Muscle layer of colon (tissue), 2 donors: ENCODE results near the gene GSK3B.
"Not testable (repeated sequence)": the region's sequence is repeated elsewhere in the genome, so short reads cannot be mapped to it uniquely, and the experiment has no call there.

Source experiments
- H3K27ac ChIP-seq: one replicate; pipeline ENCODE4 v1.7.0; 2013; ENCODE audit warnings: low read depth, mild to moderate bottlenecking, low read length, moderate library complexity
- H3K27me3 ChIP-seq, 2 donors: one replicate each; pipeline ENCODE4 v1.7.0; 2013; ENCODE audit warnings: low read length in 2 of 2, mild to moderate bottlenecking in 2 of 2; ENCODE audit not compliant: insufficient read depth in 2 of 2, control insufficient read depth in 1 of 2
- H3K36me3 ChIP-seq: one replicate; pipeline ENCODE4 v1.7.0; 2013; ENCODE audit warnings: mild to moderate bottlenecking, low read length; ENCODE audit not compliant: insufficient read depth
- H3K4me1 ChIP-seq: one replicate; pipeline ENCODE4 v1.7.0; 2013; ENCODE audit warnings: mild to moderate bottlenecking, low read length; ENCODE audit not compliant: insufficient read depth
- H3K4me3 ChIP-seq, 2 donors: one replicate each; pipeline ENCODE4 v1.7.0; 2013; ENCODE audit warnings: low read length in 2 of 2, low read depth in 1 of 2, mild to moderate bottlenecking in 1 of 2, moderate library complexity in 1 of 2
- H3K9ac ChIP-seq: one replicate; pipeline ENCODE4 v1.7.0; 2013; ENCODE audit warnings: low read length
- H3K9me3 ChIP-seq: one replicate; pipeline ENCODE4 v1.7.0; 2013; ENCODE audit warnings: mild to moderate bottlenecking, low read length
- donor health status: abdominal sarcoma.
- donor health status: Adenocarcinoma of cecum.

The GSK3B gene

GRCh38 chr3:120071259-120071658 lies 23.0 kb downstream of the GSK3B start:
- Histone ChIP-seq H3K9ac (no peak overlapping the region), H3K9me3 (no peaks in the 10 kb centered on the region), H3K4me3 (no peak overlapping the region), H3K36me3 (no peaks in the 10 kb centered on the region), H3K27me3 (no peaks in the 10 kb centered on the region), H3K27ac (no peak overlapping the region), H3K4me1 (peaks cover 7% of the 10 kb centered on the region)

- no peak overlapping the region for H3K9ac ChIP-seq
- no peaks in the 10 kb centered on the region for H3K9me3 ChIP-seq
- no peaks in the 10 kb centered on the region for H3K36me3 ChIP-seq
- no peaks in the 10 kb centered on the region for H3K27me3 ChIP-seq
- H3K4me3 ChIP-seq, result no peak overlapping the region
- H3K27ac ChIP-seq, result no peak overlapping the region
- peaks cover 3% of the 10 kb centered on the region for H3K4me1 ChIP-seq
Measured at GRCh38 chr3:120070263-120070981, 23.8 kb downstream of the GSK3B start.

- H3K36me3 ChIP-seq, result no peaks in the 10 kb centered on the region
- peaks cover 7% of the 10 kb centered on the region for H3K4me1 ChIP-seq
- no peak overlapping the region for H3K9ac ChIP-seq
- no peaks in the 10 kb centered on the region for H3K9me3 ChIP-seq
- no peak overlapping the region for H3K27ac ChIP-seq
- H3K27me3 ChIP-seq, result no peaks in the 10 kb centered on the region
- no peak overlapping the region for H3K4me3 ChIP-seq
Measured at GRCh38 chr3:120067083-120067482, 27.2 kb downstream of the GSK3B start.

GRCh38 chr3:120066634-120067033 lies 27.6 kb downstream of the GSK3B start:
- no peak overlapping the region for H3K9ac ChIP-seq
- H3K27ac ChIP-seq, result no peak overlapping the region
- no peak overlapping the region for H3K4me3 ChIP-seq
- no peaks in the 10 kb centered on the region for H3K9me3 ChIP-seq
- H3K27me3 ChIP-seq, result no peaks in the 10 kb centered on the region
- H3K36me3 ChIP-seq, result no peaks in the 10 kb centered on the region
- peaks cover 7% of the 10 kb centered on the region for H3K4me1 ChIP-seq

- Histone ChIP-seq H3K4me3 (no peak overlapping the region), H3K4me1 (peaks cover 14% of the 10 kb centered on the region), H3K36me3 (no peaks in the 10 kb centered on the region), H3K9ac (no peak overlapping the region), H3K9me3 (no peaks in the 10 kb centered on the region), H3K27ac (no peak overlapping the region), H3K27me3 (no peaks in the 10 kb centered on the region)
Measured at GRCh38 chr3:120064641-120065040, 29.6 kb downstream of the GSK3B start.

- H3K36me3 ChIP-seq, result no peaks in the 10 kb centered on the region
- no peak overlapping the region for H3K4me3 ChIP-seq
- H3K9me3 ChIP-seq, result no peaks in the 10 kb centered on the region
- H3K4me1 ChIP-seq, result peaks cover 19% of the 10 kb centered on the region
- no peak overlapping the region for H3K27ac ChIP-seq
- no peaks in the 10 kb centered on the region for H3K27me3 ChIP-seq
- no peak overlapping the region for H3K9ac ChIP-seq
Measured at GRCh38 chr3:120062474-120062873, 31.8 kb downstream of the GSK3B start.

- Histone ChIP-seq H3K9ac (no peak overlapping the region), H3K36me3 (no peaks in the 10 kb centered on the region), H3K27ac (no peak overlapping the region), H3K4me3 (no peak overlapping the region), H3K4me1 (peaks cover 19% of the 10 kb centered on the region), H3K27me3 (no peaks in the 10 kb centered on the region), H3K9me3 (no peaks in the 10 kb centered on the region)
Measured at GRCh38 chr3:120059081-120059864, 35.0 kb downstream of the GSK3B start.

GRCh38 chr3:120057626-120058025 lies 36.6 kb downstream of the GSK3B start:
- H3K9me3 ChIP-seq, result no peaks in the 10 kb centered on the region
- H3K27me3 ChIP-seq, result no peaks in the 10 kb centered on the region
- H3K4me1 ChIP-seq, result peaks cover 21% of the 10 kb centered on the region
- H3K9ac ChIP-seq, result no peak overlapping the region
- H3K27ac ChIP-seq, result no peak overlapping the region
- H3K36me3 ChIP-seq, result no peaks in the 10 kb centered on the region
- H3K4me3 ChIP-seq, result no peak overlapping the region

GRCh38 chr3:120057029-120057428 lies 37.2 kb downstream of the GSK3B start:
- no peaks in the 10 kb centered on the region for H3K27me3 ChIP-seq
- no peak overlapping the region for H3K27ac ChIP-seq
- H3K4me1 ChIP-seq, result peaks cover 23% of the 10 kb centered on the region
- H3K9ac ChIP-seq, result no peak overlapping the region
- no peaks in the 10 kb centered on the region for H3K9me3 ChIP-seq
- no peak overlapping the region for H3K4me3 ChIP-seq
- H3K36me3 ChIP-seq, result no peaks in the 10 kb centered on the region

GRCh38 chr3:120053647-120054046 lies 40.6 kb downstream of the GSK3B start:
- H3K4me1 ChIP-seq, result peaks cover 29% of the 10 kb centered on the region
- H3K27ac ChIP-seq, H3K4me3 ChIP-seq, H3K9me3 ChIP-seq, H3K36me3 ChIP-seq, H3K27me3 ChIP-seq, H3K9ac ChIP-seq: not testable (repeated sequence)

- peaks cover 39% of the 10 kb centered on the region for H3K4me1 ChIP-seq
- H3K36me3 ChIP-seq, result no peaks in the 10 kb centered on the region
- no peak overlapping the region for H3K27ac ChIP-seq
- no peaks in the 10 kb centered on the region for H3K27me3 ChIP-seq
- H3K4me3 ChIP-seq, result no peak overlapping the region
- H3K9ac ChIP-seq, result no peak overlapping the region
- no peaks in the 10 kb centered on the region for H3K9me3 ChIP-seq
Measured at GRCh38 chr3:120052677-120053076, 41.6 kb downstream of the GSK3B start.

GRCh38 chr3:120052225-120052624 lies 42.0 kb downstream of the GSK3B start:
- H3K4me3 ChIP-seq, result no peak overlapping the region
- peaks cover 39% of the 10 kb centered on the region for H3K4me1 ChIP-seq
- no peaks in the 10 kb centered on the region for H3K27me3 ChIP-seq
- no peak overlapping the region for H3K27ac ChIP-seq
- H3K9me3 ChIP-seq, result no peaks in the 10 kb centered on the region
- H3K9ac ChIP-seq, result no peak overlapping the region
- no peaks in the 10 kb centered on the region for H3K36me3 ChIP-seq
